IMR-90 (cell line): Measurements from ENCODE around the gene PSMC3.

ENCODE experiments used
- BHLHE40 ChIP-seq: fragments of 150-350 bp; IDR thresholded peaks from 2 replicates; pipeline ENCODE4 v1.6.1; 2016; ENCODE audit warnings: mild to moderate bottlenecking, low read depth, low read length
- CEBPB ChIP-seq: IDR thresholded peaks from 2 replicates; pipeline ENCODE4 v1.6.1; 2012; ENCODE audit warnings: low read depth, low read length, improper control_type of control experiment
- FOS ChIP-seq: fragments of 150-350 bp; IDR thresholded peaks from 2 replicates; pipeline ENCODE4 v1.6.1; 2016; ENCODE audit warnings: low read depth, low read length
- MAFK ChIP-seq: IDR thresholded peaks from 2 replicates; pipeline ENCODE4 v1.6.1; 2012; ENCODE audit warnings: low read depth, low read length, improper control_type of control experiment
- MAZ ChIP-seq: IDR thresholded peaks from 2 replicates; pipeline ENCODE4 v1.6.1; 2012; ENCODE audit warnings: low read depth, mild to moderate bottlenecking, low read length, improper control_type of control experiment, moderate library complexity, borderline replicate concordance
- MXI1 ChIP-seq: IDR thresholded peaks from 2 replicates; pipeline ENCODE4 v1.6.1; 2012; ENCODE audit warnings: low read depth, mild to moderate bottlenecking, low read length, moderate library complexity, borderline replicate concordance
- POLR2A ChIP-seq: IDR thresholded peaks from 2 replicates; pipeline ENCODE4 v1.6.1; 2012; ENCODE audit warnings: mild to moderate bottlenecking, low read depth, low read length
- RAD21 ChIP-seq: IDR thresholded peaks from 2 replicates; pipeline ENCODE4 v1.6.1; 2012; ENCODE audit warnings: low read length, improper control_type of control experiment
- RCOR1 ChIP-seq: IDR thresholded peaks from 2 replicates; pipeline ENCODE4 v1.6.1; 2012; ENCODE audit warnings: mild to moderate bottlenecking, low read length, improper control_type of control experiment; ENCODE audit not compliant: insufficient replicate concordance
- RFX5 ChIP-seq: IDR thresholded peaks from 2 replicates; pipeline ENCODE4 v1.8.0; 2012; ENCODE audit warnings: low read depth, mild to moderate bottlenecking, low read length, moderate library complexity
- SMC3 ChIP-seq: fragments of 150-350 bp; IDR thresholded peaks from 2 replicates; pipeline ENCODE4 v1.6.1; 2016; ENCODE audit warnings: low read depth, mild to moderate bottlenecking, antibody characterized with exemption, low read length, moderate library complexity
- TF ChIP-seq, protein P1 (sequence below): fragments of 150-350 bp; IDR thresholded peaks from 2 replicates; pipeline ENCODE4 v1.6.1; 2017; ENCODE audit warnings: mild to moderate bottlenecking, antibody characterized with exemption, low read length, low read depth
- TF ChIP-seq, protein P2 (sequence below): conservative IDR thresholded peaks from 2 replicates; pipeline ENCODE4 v1.5.1; 2012; ENCODE audit warnings: mild to moderate bottlenecking, low read depth, low read length, improper control_type of control experiment

DNA sequence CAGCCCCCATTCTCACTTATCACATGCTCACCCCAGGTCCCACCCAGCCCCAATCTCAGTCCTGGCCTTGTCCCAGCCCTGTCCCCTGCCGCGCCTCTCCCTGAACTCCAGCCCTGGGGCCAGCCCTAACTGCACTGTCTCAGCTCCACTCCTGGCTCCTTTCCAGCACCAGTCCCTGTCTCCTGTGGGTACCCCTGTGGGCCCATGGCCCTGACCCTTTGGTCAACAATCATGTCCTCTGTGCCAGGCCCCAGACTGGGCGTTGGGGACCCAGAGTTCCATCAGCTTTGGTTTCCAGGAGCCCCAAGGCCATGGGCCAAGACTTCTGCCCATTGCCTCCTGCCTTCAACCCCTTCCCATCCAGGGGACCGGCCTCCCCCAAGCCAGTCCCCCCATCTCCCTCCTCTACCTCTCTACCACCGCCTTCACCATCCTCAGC lies 48.6 kb downstream of the PSMC3 start:
- TF ChIP-seq POLR2A (no peak), RFX5 (no peak), RCOR1 (no peak), MAFK (no peak), BHLHE40 (no peak), RAD21 (no peak), MXI1 (no peak), CEBPB (no peak), FOS (no peak), MAZ (no peak), SMC3 (no peak)
- TF ChIP-seq, protein P1, sequence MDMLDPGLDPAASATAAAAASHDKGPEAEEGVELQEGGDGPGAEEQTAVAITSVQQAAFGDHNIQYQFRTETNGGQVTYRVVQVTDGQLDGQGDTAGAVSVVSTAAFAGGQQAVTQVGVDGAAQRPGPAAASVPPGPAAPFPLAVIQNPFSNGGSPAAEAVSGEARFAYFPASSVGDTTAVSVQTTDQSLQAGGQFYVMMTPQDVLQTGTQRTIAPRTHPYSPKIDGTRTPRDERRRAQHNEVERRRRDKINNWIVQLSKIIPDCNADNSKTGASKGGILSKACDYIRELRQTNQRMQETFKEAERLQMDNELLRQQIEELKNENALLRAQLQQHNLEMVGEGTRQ, result no peak
- TF ChIP-seq, protein P2, sequence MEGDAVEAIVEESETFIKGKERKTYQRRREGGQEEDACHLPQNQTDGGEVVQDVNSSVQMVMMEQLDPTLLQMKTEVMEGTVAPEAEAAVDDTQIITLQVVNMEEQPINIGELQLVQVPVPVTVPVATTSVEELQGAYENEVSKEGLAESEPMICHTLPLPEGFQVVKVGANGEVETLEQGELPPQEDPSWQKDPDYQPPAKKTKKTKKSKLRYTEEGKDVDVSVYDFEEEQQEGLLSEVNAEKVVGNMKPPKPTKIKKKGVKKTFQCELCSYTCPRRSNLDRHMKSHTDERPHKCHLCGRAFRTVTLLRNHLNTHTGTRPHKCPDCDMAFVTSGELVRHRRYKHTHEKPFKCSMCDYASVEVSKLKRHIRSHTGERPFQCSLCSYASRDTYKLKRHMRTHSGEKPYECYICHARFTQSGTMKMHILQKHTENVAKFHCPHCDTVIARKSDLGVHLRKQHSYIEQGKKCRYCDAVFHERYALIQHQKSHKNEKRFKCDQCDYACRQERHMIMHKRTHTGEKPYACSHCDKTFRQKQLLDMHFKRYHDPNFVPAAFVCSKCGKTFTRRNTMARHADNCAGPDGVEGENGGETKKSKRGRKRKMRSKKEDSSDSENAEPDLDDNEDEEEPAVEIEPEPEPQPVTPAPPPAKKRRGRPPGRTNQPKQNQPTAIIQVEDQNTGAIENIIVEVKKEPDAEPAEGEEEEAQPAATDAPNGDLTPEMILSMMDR, result no peak
